ENCODE measurements around the gene OTX2.

The OTX2 gene

DNA sequence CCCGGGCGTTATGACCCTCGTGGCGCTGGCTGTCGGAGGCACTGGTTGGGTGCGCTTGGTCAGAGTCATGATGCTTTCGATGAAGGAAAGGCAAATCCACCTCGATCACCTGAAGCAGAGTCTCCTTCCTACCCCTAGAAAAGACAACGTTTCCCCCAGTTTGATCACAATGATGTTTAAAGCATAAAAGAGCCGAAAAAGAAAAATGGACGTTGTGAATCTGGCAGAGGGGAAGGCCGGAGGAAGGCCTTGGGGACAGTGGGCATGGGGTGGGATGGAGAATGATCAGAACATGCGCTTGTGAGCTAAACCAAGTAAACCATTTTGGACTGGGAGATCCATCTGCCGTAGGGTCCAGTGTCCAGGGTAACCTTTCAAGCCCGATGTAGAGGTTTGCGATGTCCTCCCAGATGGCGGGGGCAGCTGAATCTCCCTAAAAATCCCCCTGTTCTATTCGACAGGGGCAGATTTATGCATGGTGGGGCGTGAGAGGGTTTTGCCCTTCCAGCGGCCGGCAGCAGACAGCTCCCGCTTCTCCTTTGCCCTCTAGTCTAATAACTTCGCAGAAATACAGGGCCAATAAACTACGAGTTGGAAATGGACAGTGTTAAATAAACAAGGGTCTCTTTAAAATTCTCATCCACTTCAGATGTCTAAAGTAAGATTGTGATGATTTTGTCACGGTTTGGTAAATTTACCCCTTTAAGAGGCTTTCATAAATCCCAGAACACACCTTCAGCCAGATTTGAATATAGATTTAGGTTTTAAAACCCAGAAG lies 2.3 kb upstream of the OTX2 start:
- DNase-seq (ENCODE audit: low spot score): no peak

DNA sequence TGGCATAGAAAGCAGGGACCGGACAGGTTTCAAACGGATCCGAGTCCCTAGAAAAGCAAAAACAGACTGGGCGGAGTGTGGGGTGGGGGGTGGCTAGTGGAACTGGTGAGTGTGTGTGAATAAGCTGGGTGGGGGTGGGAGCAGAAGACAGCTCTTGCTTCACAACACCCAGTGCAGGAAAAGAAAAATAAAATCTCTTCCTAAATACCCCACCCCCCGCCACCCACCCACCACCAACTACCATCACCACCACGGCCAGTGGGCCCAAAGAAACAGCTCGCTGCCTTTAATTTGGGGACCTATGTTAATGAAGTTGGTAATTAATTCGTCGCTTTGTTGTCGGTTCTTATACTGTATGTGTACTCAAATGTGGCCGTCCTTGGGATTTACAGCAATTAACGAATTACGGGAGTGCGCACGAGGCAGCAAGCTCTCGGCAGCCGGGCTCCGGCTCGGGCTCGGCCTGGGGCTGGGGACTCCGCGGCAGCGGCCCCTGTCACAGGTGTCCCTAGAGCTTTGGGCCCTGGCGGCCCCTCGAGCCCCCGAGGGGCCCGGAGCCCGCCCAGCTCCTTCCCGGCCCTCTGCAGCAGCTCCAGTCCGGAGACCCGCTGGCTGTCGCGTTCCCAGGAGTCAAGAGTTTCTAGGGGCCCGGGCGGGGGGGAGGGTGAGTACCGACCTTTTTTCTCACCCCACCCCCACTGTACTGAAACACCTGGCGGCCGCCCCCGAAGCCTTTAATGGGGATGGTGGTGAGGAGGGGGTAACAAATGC lies 1.5 kb upstream of the OTX2 start:
- no peak for DNase-seq (ENCODE audit: low spot score)

- no peak for DNase-seq (ENCODE audit: low spot score)
Measured at GRCh38 chr14:56810836-56811592, 735 bp upstream of the OTX2 start.

GRCh38 chr14:56809270-56810146 lies 771 bp downstream of the OTX2 start:
- DNase-seq (ENCODE audit: low spot score): no peak

- no peak for DNase-seq (ENCODE audit: low spot score)
Measured at GRCh38 chr14:56808383-56809269, 1.7 kb downstream of the OTX2 start.

- no peak for DNase-seq (ENCODE audit: low spot score)
Measured at GRCh38 chr14:56808110-56808382, 2.2 kb downstream of the OTX2 start.

GRCh38 chr14:56807386-56808109 lies 2.7 kb downstream of the OTX2 start:
- no peak for DNase-seq (ENCODE audit: low spot score)

DNA sequence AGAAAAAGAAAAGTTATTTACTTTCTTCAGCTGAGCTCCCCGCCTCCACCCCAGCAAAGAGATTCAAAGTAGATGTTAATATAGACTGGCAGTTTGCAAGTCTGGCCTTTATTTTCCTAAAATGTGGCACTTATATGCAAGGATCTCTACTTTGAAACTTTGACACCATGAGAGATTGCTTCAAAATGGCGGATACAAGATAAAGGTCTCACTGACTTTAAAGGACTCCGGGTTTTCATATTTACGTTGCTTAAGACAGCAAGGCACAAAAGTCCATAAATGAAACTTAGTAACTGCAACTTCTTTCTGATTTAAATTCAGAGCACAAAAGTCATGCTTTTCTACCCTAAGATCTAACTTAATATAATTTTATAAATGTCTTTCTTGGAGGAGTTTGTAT lies 3.5 kb downstream of the OTX2 start:
- no peak for DNase-seq (ENCODE audit: low spot score)

GRCh38 chr14:56805992-56806727 lies 4.1 kb downstream of the OTX2 start:
- DNase-seq (ENCODE audit: low spot score): no peak

DNA sequence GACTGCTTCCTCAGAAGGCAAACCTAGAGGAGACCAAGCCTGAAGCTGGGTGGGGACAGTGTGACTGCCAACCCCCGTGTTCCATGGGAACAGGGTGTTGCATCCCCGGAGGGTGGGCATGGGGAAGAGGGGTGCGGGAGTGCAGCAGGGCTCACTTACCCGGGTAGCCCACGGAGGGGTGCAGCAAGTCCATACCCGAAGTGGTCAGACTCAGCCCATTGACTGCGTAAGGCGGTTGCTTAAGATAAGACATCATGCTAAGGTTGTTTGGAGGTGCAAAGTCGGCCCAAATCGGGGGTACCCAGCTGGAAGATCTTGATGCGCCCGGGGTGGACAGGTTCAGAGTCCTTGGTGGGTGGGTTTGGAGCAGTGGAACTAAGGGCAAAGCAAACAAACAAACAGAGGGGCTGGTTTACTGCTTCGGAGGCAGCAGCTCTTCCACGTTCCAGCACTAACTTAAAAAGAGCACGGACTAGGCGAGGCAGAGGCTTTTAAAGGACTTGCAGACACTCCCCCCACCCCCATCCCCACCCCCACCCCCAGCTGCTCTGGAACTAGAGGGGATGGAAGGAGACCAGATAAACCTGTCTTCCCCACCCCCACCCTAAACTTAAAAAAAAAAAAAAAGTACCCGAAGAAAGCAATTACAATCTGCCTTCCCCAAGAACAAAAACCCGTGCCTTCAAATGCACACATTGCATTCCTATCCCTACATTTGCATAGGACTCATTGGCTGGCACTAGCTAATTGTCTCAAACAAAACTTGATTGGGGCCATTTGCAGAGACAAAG lies 4.9 kb downstream of the OTX2 start:
- DNase-seq (ENCODE audit: low spot score): no peak

DNA sequence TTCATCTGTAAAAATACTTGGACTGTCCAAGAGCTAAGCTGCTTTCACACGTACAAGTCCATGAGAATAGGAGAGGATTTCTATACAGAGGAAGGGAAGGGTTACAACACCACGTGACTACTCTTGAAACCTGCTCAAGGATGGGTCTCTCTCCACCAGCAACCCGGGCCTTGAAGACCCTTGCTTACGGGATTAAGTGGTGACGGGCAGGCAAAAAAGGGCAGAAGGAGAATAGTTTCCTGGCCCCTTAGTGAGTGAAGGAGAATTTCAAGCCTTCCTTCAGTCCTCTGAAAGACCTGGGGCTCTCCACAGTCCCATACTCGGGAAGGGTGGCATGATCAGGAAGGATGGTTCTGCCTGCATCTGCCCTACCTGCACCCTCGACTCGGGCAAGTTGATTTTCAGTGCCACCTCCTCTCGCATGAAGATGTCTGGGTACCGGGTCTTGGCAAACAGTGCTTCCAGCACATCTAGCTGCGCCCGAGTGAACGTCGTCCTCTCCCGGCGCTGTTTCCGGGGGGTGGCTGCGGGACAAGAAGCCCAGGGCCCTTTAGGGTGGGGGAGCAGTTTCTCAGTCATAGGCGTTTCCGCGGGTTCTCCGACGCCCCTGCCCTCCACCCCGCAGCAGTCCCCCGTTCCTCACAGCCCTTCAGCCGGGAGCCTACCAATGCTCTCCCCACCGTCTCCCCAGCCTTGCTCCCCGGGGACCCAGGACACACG lies 6.3 kb downstream of the OTX2 start:
- DNase-seq (ENCODE audit: low spot score): no peak

DNA sequence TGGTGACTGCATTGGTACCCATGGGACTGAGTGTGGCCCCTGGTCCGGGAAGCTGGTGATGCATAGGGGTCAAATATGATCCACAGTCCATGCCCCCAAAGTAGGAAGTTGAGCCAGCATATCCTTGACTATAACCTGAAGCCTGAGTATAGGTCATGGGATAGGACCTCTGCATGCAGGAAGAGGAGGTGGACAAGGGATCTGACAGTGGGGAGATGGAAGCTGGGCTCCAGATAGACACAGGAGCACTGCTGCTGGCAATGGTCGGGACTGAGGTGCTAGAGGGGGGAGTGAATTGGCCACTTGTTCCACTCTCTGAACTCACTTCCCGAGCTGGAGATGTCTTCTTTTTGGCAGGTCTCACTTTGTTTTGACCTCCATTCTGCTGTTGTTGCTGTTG lies 8.4 kb downstream of the OTX2 start:
- DNase-seq (ENCODE audit: low spot score): no peak

- no peak for DNase-seq (ENCODE audit: low spot score)
Measured at GRCh38 chr14:56799343-56799645, 11.0 kb downstream of the OTX2 start.

GRCh38 chr14:56798447-56799342 lies 11.6 kb downstream of the OTX2 start:
- no peak for DNase-seq (ENCODE audit: low spot score)

DNA sequence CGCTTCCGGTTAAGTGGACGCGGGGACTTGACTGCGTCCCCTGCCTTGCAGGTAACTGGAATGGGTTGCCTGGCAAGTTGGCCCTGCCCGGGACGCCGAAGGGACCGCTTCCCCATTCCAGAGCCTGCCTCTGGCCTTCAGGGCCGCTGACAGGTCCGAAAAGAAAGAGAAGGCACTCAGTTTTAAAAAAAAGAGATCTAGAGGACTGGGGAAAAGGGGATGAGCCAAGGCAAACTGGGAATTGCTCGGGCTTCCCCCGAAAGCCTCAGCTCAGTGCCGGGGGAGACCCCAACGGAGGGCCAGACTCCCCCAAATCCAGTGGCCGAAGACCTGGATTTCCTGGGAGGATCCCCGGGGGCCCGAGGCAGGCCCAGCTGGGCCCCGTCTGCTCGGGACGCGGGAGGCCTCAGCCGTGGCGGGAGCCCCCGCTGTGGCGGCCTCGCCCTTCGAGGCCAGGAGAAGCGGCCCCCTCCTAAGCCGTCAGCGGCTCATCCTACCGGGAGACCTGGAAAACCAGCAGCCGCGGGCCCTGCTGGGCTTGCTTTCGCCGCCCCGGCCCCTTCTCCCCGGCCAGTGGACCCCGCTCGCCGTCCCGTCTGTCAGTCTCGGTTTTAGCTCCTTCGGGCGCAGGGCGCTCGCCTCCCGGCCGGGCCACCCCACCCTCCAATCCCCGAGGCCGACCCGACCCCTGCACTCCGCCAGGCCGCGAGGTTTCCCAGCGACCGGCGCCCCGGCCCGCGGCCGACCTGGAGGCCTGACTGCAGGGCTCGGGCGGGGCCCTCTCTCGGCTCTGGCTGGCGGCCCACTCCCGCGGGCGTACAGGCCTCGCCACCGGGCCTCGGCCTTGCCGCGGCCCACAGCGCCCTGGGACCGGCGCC lies 12.5 kb downstream of the OTX2 start:
- DNase-seq (ENCODE audit: low spot score): no peak

DNA sequence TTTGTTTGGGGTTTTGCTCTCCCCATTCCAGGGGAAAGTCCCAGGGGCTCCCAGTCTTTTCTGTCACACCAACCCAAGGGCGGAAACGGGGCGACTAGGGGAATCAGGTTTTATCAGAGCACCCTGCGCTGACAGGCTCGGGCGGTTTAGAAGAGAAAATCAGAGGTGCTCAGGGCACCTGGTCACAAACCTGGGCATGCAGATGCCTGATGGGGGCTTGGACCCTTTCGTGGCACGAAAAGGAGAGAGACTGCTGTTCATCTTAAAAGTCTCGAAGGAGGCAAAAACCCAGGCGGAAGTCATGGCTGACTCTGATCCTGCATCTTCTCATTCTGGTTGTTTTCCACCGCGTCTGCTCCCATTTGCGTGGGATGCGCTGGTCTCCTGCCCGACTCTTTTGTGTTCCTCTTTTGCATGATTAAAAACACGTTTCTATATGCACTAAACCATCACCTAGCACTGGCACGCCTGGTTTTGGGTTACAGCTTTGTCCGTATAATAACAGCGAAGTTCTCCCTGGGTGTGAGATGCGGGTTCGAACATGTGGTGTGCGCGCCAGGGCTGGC lies 13.2 kb downstream of the OTX2 start:
- no peak for DNase-seq (ENCODE audit: low spot score)

All from CD4-positive, alpha-beta T cell treated with Interleukin-2 at 100 ng/mL for 4 hours (primary cell).